GM21447 (cell line): ENCODE data around the gene NAGLU.
"Not testable (repeated sequence)": the region's sequence is repeated elsewhere in the genome, so short reads cannot be mapped to it uniquely, and the experiment has no call there.

ENCODE experiments used
- ATAC-seq: cut with Tn5 transposase; IDR thresholded peaks from one replicate; pipeline ENCODE4 v1.9.1; 2021; ENCODE audit not compliant: unreplicated experiment

Gene NAGLU

DNA sequence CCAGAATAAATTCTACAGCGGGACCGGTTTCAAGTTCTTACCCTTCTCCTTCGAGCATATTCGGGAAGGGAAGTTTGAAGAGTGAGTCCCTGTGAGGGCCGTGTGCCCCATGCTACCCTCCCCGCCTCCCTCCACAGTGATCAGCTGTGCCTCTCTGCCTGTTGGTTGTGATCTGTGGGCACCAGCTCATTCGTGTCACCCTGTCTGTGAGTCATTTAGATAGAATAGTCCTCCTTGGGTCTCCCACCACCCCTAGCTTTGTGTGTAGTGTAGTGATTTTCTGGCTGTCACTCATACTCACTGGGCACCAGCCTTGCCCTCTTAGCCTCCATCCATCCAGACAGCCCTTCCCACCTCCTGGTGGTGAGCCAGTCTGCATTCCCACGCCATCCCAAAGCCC lies 15.0 kb upstream of the NAGLU start:
- no peak for ATAC-seq

DNA sequence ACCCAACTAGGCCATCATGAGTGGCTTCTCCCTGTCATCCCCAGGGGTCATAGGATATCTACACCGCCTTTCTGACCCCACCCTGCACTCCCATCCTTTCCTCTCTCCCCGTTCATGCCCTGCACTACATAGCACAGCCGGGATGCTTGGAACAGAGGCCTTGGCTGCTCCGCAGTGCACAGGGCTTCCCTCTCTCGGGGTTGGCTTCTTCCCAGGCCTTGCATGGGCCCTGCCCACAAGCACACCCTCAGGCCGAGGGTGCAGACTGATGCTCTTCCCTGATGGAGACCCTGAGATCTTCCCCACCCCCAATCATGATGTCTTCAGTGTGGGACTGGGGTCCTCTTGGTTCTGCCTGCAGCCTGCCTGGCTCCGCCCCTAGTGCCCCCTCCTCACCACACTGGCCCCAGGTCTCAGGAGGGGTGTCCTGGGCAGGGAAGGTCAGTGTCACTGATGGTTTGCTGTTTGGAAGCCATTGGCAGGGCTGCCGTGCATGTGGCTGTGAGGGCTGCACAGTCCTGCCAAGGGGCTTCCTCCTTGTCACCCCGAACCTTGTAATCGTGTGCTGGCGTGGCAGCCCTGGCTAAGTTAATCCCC lies 14.3 kb upstream of the NAGLU start:
- no peak for ATAC-seq

DNA sequence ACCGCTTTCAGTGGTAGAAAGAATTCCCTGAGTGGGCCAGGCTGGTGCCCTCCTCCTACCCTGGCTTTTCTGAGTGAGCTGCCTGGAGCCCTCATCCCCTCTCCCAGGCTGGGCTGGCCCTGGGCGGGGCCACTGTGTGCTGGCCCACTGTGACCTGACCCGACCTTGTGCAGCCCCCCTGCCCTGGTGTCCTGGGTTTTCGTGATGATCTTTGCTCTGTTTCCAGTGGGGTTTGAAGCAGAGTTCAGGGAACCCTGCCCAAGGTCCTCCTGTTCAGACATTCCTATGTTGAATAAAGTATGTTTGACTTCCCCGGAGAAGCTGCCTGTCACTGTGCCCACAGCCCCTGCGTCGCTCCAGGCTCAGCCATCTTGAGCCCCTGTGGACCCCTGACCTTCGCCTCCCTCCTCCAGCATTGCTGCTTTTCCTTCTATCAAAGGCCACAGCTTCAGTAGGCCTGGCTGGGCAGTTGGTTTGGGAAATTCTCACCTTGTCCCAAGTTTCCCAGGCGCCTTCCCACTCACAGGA lies 13.7 kb upstream of the NAGLU start:
- no peak for ATAC-seq

DNA sequence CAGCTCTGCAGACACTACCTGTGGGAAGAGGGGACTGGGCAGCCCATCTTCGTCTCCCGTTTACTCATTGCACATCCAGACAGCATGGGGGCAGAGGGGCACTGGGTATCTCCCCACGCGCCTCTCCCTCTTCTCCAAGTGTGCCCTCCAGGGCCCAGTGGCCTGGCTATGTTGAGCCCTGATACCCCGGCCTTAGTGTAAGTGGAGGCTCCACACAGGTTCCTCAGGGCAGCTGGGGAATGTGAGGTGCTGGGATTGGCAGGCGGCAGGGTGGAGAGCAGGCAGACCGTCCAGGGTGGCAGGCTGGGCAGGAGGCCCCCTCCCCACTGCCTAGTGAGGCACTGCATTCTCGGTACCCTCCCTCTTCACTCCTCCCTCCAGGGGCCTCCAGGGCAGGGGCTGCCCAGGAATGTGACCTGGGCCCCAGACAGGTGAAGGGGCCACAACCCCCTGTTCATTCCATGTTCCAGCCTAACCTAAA lies 13.2 kb upstream of the NAGLU start:
- ATAC-seq, result no peak

DNA sequence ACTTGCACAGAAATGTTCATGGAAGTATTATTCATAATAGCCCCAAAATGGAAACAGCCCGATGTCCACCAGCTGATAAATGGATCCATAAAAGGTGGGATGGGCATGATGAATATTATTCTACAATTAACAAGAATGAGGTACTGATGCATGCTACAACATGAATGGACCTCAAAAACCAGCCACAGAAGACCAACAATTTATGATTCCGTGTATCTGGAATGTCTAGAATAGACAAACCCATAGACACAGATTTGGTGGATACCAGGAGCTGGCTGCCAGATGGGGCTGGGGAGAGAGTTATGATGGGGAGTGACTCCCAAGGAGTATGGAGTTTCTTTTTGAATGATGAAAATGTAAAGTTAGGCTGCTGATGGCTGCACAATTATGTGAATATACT lies 10.8 kb upstream of the NAGLU start:
- ATAC-seq, result no peak

DNA sequence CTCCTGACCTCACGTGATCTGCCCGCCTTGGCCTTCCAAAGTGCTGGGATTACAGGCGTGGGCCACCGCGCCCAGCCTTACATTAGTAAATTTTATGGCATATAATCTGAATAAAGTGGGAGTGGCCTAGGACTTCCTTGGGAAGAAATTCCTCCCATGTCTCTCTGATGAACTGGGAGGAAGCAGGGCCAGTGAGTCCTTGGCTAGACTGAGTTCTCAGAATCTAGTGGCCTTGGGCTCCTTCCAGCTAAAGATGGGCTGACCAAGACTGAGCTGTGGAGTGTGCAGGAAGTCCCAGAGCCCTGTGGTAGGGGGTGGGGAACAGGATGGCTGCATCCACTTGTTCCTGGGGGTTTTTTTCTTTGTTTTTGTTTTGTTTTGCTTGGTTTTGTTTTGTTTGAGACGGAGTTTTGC lies 10.0 kb upstream of the NAGLU start:
- no peak for ATAC-seq

DNA sequence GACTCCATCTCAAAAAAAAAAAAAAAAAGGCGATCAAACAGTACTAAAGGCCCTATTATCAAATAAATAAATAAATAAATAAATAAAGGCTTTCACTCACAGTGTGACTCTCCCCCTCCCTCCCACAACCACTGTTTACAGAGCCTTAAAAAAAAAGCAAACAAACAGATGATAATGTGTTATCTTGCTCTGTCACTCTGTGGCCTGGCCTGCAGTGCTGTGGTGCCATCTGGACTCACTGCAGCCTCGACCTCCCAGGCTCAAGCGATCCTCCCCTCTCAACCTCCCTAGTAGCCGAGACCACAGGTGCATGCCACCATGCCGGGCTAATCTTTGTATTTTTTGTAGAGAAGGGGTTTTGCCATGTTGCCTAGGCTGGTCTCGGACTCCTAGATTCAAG lies 8.1 kb upstream of the NAGLU start:
- no peak for ATAC-seq

DNA sequence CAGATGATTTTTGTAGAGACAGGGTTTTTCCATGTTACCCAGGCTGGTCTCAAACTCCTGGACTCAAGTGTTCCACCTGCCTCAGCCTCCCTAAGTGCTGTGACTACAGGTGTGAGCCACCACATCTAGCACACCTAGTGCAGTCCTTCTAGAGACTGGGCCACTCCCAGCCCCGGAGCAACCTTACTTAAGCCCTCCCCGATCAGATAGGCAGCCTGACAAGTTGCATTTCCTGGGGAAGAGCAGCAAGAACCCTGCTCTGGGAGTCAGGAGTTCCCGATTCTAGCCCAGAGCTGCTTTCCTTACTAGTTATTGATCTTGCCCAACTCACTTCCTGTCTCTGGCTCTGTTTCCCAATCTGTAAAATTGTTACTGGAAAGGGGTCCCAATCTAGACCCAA lies 7.0 kb upstream of the NAGLU start:
- no peak for ATAC-seq

DNA sequence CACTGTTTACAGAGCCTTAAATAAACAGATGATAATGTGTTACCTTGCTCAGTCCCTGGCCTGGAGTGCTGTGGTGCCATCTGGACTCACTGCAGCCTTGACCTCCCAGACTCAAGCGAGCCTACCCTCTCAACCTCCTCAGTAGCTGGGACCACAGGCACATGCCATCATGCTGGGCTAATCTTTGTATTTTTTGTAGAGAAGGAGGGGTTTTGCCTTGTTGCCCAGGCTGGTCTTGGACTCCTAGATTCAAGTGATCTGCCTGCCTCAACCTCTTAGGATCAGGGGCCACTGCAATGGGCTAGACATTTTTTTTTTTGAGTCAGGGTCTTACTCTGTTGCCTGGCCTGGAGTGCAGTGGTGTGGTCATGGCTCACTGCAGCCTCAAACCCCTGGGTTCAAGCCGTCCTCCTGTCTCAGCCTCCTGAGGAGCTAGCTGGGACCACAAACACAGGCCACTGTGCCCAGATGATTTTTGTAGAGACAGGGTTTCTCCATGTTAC lies 5.0 kb upstream of the NAGLU start:
- no peak for ATAC-seq

DNA sequence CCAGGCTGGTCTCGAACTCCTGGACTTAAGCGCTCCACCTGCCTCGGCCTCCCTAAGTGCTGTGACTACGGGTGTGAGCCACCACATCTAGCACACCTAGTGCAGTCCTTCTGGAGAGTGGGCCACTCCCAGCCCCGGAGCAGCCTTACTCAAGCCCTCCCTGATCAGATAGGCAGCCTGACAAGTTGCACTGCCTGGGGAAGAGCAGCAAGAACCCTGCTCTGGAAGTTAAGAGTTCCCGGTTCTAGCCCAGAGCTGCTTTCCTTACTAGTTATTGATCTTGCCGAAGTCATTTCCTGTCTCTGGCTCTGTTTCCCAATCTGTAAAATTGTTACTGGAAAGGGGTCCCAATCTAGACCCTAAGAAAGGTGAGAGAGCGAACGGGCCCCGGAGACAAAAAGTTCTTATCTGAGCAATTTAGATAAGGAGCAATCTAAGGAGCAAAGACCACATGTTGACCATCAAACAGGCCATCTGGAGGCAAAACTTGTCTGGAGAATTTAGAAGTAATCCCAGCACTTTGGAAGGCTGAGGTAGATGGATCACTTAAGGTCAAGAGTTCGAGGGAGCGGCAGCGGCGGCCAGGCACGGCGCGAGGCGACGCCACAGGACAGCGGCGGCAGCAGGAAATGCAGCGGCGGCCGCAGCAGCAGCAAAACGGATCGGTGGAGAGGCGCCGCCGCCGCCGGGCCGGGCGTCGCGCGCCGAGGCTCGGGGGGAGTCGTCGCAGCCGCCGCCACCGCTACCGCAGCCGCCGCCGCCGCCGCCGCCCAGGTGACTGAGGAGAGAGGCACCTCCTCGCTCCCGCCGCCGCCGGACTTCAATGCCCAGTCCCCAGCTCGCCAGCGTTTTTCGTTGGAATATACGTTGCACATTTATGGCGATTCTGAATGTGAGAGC lies 4.3 kb upstream of the NAGLU start:
- ATAC-seq, result no peak

DNA sequence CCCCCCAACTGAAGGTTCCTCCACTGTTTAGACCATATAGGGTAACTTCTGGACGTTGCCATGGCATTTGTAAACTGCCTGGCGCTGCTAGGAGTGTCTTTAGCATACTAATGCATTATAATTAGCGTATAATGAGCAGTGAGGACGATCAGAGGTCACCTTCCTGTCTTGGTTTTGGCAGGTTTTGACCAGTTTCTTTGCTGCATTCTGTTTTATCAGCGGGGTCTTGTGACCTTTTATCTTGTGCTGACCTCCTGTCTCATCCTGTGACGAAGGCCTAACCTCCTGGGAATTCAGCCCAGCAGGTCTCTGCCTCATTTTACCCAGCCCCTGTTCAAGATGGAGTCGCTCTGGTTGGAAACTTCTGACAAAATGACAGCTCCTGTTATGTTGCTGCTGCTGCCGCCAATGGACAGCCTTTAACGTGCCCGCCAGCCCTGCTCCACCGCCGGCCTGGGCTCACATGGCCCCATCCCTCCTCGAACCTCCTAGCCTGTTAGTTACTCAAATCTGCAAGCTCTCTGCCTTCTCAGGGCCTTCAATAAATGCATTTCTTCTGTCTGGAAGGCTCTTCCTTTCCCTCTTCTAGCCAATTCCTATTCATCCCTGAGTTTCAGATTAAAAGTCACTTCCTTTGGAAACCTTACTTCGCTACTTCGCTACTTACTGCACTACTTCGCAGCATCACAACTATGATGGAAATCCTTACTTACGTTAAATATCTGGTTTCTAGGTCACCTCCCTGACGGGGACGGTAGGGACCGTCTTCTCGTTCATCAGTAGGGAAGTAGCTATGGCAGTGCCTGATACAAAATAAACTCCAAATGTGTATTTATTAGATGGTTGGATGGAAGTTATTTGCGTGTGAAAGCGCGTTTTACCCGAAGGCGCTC lies 640 bp upstream of the NAGLU start:
- no peak for ATAC-seq

DNA sequence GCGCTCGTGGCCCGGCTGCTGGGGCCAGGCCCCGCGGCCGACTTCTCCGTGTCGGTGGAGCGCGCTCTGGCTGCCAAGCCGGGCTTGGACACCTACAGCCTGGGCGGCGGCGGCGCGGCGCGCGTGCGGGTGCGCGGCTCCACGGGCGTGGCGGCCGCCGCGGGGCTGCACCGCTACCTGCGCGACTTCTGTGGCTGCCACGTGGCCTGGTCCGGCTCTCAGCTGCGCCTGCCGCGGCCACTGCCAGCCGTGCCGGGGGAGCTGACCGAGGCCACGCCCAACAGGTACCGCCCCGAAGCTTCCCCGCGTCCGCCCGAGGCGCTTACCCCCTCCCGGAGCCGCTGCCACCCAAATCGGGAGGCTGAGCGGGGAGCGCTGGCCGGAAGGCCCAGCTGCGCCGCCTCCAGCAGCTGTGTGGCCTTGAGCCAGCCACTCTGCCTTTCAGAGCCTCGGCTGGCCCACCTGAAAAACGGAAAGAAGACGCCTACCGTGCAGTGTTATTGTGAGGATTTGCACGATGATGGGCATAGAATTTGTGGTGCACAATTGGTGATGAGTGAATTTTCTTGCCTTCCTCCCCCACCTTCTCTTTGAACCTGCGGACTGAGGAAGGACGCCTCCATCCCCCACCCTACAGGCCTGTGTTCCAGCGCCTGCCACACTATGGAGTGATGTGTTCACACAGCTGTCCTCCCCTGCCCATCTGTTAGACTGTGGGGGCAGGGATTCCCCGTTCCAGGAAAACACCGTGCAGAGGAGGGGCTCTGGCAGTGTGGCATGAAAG lies 523 bp downstream of the NAGLU start:
- peak; percentile 60 for ATAC-seq

DNA sequence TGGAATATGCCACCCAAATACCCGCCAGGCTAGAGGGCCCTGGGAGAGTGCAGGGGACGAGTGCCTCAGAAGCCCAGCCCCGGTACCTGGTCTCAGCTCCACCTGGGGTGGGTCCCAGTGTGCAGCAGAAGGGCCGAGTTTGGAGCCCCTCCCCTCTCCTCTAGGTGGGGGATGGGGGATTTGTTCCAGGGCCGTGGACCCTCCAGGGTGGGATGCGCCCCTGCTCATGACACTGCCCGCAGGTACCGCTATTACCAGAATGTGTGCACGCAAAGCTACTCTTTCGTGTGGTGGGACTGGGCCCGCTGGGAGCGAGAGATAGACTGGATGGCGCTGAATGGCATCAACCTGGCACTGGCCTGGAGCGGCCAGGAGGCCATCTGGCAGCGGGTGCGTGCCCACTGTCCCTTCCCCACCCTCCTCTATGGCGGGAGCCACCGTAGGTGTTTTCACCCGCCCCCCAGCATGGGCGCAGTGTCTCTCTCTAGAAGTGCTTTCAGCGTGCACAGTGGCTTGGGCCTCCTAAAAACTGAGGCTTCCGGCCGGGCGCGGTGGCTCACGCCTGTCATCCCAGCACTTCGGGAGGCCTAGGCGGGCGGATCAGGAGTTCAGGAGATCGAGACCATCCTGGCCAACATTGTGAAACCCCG lies 1.2 kb downstream of the NAGLU start:
- ATAC-seq, result no peak

DNA sequence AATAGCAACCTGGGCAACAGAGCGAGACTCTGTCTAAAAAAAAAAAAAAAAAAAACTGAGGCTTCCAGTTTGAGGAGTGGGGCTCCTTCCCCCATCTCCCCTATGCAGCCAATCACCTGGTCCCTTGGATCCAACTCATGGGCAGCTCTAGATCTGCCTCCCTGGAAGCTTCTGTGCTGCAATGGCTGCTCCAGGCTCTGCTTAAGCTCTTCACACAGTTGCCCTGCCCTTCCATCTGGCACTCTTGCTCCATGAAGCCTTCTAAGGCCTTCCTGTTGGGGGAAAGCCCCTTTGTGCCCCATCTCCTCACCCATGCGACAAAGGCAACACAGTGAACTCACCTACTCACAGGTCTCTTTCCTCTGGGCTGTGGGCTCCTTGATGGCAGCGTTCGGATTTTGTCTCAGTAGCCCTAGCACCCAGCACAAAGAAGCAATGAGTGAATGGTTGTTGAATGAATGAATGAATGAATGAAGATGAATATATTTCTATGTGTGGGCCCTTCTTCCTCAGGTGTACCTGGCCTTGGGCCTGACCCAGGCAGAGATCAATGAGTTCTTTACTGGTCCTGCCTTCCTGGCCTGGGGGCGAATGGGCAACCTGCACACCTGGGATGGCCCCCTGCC lies 1.9 kb downstream of the NAGLU start:
- no peak for ATAC-seq

DNA sequence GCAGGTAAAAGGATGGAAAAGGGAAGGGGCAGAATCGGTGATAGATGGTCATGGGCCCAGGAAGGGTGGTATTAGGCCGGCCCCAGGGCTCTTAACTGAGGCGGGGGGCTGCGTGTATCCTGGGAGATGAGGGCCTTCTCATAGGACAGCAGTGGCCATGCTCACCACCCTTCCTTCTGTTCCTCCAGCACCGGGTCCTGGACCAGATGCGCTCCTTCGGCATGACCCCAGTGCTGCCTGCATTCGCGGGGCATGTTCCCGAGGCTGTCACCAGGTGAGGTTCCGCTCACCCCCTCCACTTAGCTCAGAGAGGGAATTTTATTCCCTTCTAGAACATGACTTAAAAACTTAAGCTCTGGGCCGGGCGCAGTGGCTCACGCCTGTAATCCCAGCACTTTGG lies 2.4 kb downstream of the NAGLU start:
- ATAC-seq, result no peak

DNA sequence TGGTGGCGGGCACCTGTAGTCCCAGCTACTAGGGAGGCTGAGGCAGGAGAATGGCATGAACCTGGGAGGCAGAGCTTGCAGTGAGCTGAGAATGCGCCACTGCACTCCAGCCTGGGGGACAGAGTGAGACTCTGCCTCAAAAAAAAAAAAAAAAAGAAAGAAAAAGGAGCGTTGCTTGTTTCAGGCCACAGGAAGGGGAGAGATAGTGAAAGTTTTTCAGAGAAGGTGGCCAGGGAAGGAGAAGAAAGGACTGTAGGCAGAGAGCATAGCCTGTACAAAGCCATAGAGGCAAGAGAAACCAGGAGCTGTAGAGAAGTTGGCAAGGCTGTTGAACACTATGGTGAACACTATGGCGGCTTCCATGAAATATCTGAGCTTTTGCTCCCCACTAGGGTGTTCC lies 4.5 kb downstream of the NAGLU start:
- ATAC-seq, result not testable (repeated sequence)

DNA sequence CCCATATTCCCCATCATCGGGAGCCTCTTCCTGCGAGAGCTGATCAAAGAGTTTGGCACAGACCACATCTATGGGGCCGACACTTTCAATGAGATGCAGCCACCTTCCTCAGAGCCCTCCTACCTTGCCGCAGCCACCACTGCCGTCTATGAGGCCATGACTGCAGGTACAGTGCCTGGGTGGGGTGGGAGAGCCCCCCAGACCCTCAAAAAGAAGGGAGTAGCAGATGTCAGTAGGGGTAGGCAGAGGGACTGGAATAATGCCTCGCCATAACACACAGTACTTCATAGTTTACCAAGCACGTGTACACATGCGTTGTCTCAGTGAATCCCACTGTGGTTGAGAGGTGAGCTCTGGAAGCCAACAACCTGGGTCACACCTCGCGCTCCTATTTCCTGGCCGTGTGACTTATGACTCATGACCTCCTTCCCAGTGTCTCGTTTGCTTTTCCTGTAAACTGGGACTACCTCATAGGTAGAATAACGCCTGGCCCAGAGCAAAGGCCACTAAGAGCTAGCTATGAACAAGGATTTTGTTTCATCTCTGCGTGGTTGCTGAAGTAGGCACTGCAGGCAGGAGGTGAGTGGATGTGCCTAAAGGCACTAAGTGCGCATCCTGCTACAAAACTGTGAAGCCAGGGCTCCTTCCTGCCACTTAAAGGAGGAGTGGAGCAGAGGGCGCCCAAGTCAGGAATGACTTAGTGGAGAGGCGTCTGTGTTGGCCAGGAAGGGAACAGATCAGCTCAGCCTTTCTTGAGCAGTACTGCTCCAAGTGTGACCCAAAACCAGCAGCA lies 5.2 kb downstream of the NAGLU start:
- ATAC-seq, result no peak
